Measurements from ENCODE around the gene TNFAIP3. TPM values are rescaled to one million over a fixed set of nuclear protein-coding genes. Genes with fewer than 3 reads are reported as not detected.
A peak's percentile ranks its signal among the peaks of the same experiment; 100 is the strongest.
"Not testable (repeated sequence)": the region's sequence is repeated elsewhere in the genome, so short reads cannot be mapped to it uniquely, and the experiment has no call there.

The TNFAIP3 gene
- polyA plus RNA-seq, 3 donors: 7.1 to 92.0 (median 15.6) TPM

GRCh38 chr6:137840252-137840651, 26.8 kb upstream of the TNFAIP3 start:
- WGBS, 3 donors: 96 to 97% (median 97%) methylated on average over 1 of the region's 1 CpG
- H3K27ac ChIP-seq (ENCODE audit: low read depth, low read length): no peak overlapping the region

- no peak overlapping the region for H3K27ac ChIP-seq (ENCODE audit: low read depth, low read length)
Measured at GRCh38 chr6:137843211-137843610, 23.8 kb upstream of the TNFAIP3 start.

DNA sequence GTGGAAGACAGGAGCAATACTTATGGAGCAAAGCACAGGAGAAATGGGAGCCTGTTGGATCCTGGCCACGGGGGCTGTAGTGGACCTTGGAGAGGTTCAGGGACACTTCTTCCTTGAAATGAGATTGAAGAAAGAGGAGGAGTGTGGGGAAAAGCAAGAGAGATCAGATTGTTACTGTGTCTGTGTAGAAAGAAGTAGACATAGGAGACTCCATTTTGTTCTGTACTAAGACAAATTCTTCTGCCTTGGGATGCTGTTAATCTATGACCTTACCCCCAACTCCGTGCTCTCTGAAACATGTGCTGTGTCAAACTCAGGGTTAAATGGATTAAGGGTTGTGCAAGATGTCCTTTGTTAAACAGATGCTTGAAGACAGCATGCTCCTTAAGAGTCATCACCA, 22.7 kb upstream of the TNFAIP3 start:
- not testable (repeated sequence) for H3K27ac ChIP-seq (ENCODE audit: low read depth, low read length)
- 73 to 87% (median 85%) methylated on average over 2 of the region's 2 CpGs for WGBS, 3 donors

GRCh38 chr6:137844773-137845172, 22.3 kb upstream of the TNFAIP3 start:
- 79 to 91% (median 86%) methylated on average over 7 of the region's 7 CpGs for WGBS, 3 donors
- not testable (repeated sequence) for H3K27ac ChIP-seq (ENCODE audit: low read depth, low read length)

DNA sequence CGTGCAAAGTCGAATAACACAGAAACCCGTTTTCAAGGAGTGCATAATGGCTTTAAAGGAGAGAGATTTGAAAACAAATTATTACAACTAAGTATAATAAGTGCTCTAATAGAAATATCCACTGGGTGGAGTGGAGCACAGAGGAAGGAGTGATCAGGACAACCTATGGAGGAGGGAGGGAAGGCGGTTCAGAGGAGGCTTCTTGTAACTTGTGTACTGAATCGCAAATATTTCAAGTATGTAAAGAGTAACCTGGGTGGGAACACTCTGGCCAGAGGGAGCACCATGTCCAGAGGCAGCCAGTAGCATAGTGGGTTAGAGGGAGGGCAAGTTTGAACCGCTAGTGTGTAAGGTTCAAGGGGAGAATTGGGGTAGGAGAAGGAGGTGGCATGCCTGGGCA, 21.6 kb upstream of the TNFAIP3 start:
- H3K27ac ChIP-seq (ENCODE audit: low read depth, low read length): no peak overlapping the region
- 85 to 91% (median 89%) methylated on average over 6 of the region's 6 CpGs for WGBS, 3 donors

DNA sequence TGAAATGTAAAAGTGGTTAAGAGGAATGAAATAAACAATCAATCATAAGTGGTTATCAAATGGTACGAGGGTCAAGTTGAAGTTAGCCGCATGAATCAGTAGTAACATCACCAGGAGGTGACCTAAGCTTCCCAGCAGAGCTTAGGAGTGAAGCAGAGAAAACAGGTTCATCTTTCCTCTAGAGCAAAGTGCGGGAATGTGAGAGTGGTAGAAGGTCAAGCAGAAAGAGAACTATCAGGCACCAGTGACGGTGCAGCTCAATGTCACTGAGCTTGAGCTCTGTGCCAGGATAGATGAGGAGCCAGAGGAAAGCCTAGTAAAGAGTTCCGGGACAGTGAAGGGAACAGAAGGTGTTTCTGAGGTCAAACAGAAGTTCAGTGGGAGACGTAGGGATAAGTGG, 20.8 kb upstream of the TNFAIP3 start:
- 83 to 90% (median 89%) methylated on average over 6 of the region's 6 CpGs for WGBS, 3 donors
- H3K27ac ChIP-seq (ENCODE audit: low read depth, low read length): no peak overlapping the region

DNA sequence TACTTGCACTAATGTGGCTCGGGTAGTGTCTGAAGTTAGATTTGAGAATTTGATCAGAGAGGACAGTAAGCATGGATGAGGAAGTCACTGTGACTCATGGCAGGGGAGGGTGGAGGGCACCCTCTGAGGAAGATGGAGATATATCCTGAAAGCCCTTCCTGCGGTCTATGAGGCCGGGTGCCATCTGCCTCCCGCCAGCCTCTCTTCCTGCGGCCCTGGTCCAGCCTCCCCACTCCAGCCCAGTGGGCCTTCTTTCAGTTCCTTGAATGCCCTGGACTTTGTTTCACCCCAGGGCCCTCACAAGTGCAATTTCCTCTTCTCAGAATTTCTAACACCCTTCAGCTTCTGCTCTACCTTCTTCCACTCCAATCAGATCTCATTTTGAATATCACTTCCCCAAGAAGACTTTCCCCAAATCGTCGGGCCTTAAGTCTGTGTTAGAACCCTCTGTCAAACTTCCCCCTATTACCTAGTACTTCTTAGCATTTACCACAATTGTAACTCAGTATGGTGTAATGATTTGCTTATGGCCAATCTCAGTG, 20.2 kb upstream of the TNFAIP3 start:
- H3K27ac ChIP-seq (ENCODE audit: low read depth, low read length): peak overlapping the region; percentile 23
- WGBS, 3 donors: 57 to 85% (median 61%) methylated on average over 7 of the region's 7 CpGs

DNA sequence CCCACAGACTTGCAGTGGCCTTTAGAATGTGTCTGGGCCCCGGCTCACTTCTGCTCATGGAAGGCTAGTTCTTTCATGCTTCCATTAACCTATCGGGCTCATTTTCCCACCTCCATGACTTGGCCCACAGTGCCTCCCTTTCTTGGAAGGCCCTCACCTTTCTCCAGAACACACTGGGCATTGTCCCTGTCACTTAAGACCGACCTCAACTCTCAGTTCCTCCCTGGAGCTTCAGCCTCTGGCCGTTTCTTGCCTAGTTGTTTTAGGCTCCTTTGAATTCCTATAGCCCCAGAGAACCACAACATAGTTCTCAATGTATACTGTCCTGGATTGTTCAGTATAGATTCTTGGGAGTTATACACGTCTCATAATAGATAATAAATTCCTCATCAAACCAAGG, 19.3 kb upstream of the TNFAIP3 start:
- WGBS, 3 donors: 87 to 94% (median 93%) methylated on average over 5 of the region's 5 CpGs

GRCh38 chr6:137848672-137849071, 18.4 kb upstream of the TNFAIP3 start:
- H3K27ac ChIP-seq (ENCODE audit: low read depth, low read length): no peak overlapping the region
- 66 to 76% (median 67%) methylated on average over 3 of the region's 3 CpGs for WGBS, 3 donors

More for the DNA sequence above, 19.3 kb upstream of the TNFAIP3 start:
- H3K27ac ChIP-seq (ENCODE audit: low read depth, low read length): no peak overlapping the region

GRCh38 chr6:137849181-137849980, 17.7 kb upstream of the TNFAIP3 start:
- WGBS, 3 donors: 39 to 45% (median 39%) methylated on average over 4 of the region's 4 CpGs

GRCh38 chr6:137849981-137850714, 16.9 kb upstream of the TNFAIP3 start:
- WGBS, 3 donors: 62 to 77% (median 71%) methylated on average over 5 of the region's 5 CpGs
- no peak overlapping the region for H3K27ac ChIP-seq (ENCODE audit: low read depth, low read length)

More at GRCh38 chr6:137849181-137849980, 17.7 kb upstream of the TNFAIP3 start:
- no peak overlapping the region for H3K27ac ChIP-seq (ENCODE audit: low read depth, low read length)

- 84 to 87% (median 85%) methylated on average over 4 of the region's 4 CpGs for WGBS, 3 donors
- H3K27ac ChIP-seq (ENCODE audit: low read depth, low read length): no peak overlapping the region
Measured at GRCh38 chr6:137850816-137851602, 16.1 kb upstream of the TNFAIP3 start.

GRCh38 chr6:137851669-137852068, 15.4 kb upstream of the TNFAIP3 start:
- H3K27ac ChIP-seq (ENCODE audit: low read depth, low read length): no peak overlapping the region
- WGBS, 3 donors: 88 to 92% (median 91%) methylated on average over 3 of the region's 3 CpGs

DNA sequence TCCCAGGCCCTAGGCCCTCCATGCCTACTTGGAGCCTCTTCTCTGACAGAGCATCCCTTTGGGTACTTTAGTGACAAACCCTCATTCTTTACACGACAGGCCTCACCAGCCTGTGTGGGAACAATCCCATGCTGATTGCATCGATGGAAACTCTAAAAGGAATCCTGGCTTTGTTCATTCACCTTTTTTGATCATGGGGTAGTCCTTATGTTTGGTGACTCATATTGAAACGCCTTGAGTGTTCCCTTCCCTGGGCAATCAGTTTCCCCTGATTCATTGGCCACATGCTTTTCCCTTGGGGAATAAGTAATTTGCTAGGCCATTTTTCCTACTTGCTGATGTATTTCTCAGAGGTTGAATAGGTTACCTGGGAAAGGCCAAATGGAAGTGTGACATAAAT, 14.7 kb upstream of the TNFAIP3 start:
- WGBS, 3 donors: 73 to 87% (median 86%) methylated on average over 3 of the region's 3 CpGs
- H3K27ac ChIP-seq (ENCODE audit: low read depth, low read length): no peak overlapping the region

DNA sequence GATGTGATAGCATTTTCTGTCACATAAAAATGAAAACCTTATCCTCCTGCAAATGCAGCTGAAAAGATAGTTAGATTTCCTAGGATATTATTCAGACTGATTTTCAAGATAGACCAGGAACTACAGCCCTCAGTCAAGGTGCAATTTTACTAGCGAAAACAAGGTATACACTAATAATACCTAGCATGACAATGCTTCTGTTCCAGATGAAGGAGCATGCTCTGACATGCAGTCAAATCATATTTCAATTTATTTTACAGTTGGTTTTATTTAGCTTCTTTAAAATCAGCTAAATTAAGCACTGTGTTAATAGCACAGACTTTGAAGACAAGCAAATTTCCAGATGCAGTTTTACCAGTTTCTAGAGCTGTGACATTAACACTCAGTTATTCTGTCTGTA, 14.2 kb upstream of the TNFAIP3 start:
- 97 to 100% (median 98%) methylated on average over 1 of the region's 1 CpG for WGBS, 3 donors
- H3K27ac ChIP-seq (ENCODE audit: low read depth, low read length): no peak overlapping the region

DNA sequence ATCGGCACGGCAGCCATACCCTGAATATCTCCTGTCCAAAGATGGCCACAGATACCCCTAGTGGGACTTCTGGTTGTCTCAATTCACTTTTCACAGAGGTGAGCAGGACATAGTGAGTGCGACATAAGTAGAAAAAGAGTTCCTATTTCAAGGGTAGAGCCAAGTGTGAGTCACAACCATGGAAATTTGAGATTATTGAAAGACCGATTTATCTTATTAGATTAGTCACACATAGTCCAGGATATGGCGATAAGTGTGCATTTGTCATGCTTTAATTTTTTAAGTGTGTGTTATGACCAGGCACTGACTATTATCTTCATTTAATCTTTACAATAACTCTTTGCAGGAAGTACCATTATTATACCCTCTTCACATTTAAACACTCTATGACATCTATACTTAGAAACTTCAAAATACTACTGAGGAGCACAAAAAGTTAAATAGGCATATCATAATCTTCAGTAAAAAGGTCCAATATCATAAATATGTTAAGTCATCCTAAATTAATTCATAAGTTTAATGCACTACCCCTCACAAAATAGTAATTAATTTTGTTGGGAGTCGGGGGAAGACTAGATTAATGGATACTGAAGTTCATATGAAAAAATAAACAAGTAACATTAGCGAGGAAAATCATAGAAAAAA, 13.4 kb upstream of the TNFAIP3 start:
- H3K27ac ChIP-seq (ENCODE audit: low read depth, low read length): no peak overlapping the region
- WGBS, 3 donors: 84 to 92% (median 89%) methylated on average over 7 of the region's 7 CpGs

DNA sequence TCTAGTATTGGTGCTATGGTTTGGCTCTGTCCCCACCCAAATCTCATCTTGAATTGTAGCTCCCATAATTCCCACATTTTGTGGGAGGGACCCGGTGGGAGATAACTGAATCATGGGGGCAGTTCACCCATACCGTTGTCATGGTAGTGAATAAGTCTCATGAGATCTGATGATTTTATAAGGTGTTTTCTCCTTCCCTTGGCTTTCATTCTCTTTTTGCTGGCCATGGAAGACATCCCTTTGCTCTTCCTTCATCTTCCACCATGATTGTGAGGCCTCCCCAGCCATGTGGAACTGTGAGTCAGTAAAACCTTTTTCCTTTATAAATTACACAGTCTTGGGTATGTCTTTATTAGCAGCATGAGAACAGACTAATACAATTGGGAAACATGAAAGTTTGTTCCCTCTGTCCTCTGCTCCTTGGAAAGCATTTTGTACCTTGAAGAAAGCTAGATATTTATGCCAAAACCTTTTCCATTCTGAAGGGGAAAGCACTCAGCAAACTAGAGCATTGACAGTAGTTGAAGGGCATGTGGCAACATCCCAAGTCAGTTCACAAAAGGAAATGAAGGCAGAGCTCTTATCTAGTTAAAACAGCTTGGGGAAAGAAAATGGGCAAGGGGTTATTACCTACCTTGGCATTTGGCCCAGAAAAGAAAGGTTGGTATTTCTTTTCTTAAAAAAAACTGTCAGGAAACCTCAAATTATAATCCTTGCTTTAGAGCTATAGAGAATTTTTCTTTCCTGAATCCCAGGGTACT, 10.7 kb upstream of the TNFAIP3 start:
- no peak overlapping the region for H3K27ac ChIP-seq (ENCODE audit: low read depth, low read length)
- 94 to 97% (median 97%) methylated on average over 2 of the region's 2 CpGs for WGBS, 3 donors

DNA sequence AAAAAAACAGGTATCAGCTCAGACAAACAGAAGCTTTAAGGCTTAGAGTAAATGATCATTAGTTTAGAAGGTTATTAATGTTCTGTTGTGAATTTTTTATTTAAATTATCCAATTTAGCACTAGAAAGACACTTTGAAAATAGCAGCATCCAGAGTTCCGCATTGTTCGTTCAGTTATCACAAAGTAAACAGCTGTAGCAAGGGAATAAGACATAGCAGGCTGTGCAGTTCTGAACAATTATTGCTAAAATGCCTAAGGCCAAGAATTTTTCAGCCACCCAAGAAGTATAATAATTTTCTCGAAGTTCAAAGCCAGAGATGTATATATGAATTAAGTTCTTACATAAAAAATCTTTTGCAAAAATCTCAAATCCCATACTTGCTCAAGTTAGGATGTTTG, 8.0 kb upstream of the TNFAIP3 start:
- no peak overlapping the region for H3K27ac ChIP-seq (ENCODE audit: low read depth, low read length)
- WGBS, 3 donors: 49 to 89% (median 81%) methylated on average over 3 of the region's 3 CpGs

Measured in adipose tissue (tissue), 3 donors.